ENCODE measurements around the gene LRFN2.

DNA sequence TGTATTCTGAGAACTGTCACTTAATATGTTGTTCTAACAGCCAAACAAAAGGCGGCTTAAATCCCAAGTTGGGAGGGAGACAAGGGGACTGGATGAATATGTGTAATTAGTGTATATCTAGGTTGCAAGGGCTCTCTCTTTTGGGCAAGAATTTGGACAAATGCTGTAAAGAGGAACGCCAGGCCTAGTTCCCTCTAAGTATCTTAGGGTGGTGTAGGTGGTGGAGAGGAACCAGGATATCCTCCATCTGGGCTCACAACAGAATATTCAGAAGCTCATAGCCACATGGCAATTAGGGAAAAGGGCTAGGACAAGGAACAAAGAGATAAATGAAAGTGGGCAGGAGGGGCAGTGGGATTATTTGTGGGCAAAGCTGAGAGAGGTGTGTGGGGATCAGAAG, 149.5 kb downstream of the LRFN2 start:
- TF ChIP-seq, protein P1, sequence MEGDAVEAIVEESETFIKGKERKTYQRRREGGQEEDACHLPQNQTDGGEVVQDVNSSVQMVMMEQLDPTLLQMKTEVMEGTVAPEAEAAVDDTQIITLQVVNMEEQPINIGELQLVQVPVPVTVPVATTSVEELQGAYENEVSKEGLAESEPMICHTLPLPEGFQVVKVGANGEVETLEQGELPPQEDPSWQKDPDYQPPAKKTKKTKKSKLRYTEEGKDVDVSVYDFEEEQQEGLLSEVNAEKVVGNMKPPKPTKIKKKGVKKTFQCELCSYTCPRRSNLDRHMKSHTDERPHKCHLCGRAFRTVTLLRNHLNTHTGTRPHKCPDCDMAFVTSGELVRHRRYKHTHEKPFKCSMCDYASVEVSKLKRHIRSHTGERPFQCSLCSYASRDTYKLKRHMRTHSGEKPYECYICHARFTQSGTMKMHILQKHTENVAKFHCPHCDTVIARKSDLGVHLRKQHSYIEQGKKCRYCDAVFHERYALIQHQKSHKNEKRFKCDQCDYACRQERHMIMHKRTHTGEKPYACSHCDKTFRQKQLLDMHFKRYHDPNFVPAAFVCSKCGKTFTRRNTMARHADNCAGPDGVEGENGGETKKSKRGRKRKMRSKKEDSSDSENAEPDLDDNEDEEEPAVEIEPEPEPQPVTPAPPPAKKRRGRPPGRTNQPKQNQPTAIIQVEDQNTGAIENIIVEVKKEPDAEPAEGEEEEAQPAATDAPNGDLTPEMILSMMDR (IDR thresholded peaks at IDR 0.05), result no peak
- TF ChIP-seq POLR2A (IDR thresholded peaks at IDR 0.05), result no peak
